Measurements from ENCODE around the gene SLC39A3. TPM values are rescaled to one million over a fixed set of nuclear protein-coding genes. Genes with fewer than 3 reads are reported as not detected.
A peak's percentile ranks its signal among the peaks of the same experiment; 100 is the strongest.

The SLC39A3 gene
- total RNA-seq, 1 experiment from 2014 or later: 33.2 TPM

DNA sequence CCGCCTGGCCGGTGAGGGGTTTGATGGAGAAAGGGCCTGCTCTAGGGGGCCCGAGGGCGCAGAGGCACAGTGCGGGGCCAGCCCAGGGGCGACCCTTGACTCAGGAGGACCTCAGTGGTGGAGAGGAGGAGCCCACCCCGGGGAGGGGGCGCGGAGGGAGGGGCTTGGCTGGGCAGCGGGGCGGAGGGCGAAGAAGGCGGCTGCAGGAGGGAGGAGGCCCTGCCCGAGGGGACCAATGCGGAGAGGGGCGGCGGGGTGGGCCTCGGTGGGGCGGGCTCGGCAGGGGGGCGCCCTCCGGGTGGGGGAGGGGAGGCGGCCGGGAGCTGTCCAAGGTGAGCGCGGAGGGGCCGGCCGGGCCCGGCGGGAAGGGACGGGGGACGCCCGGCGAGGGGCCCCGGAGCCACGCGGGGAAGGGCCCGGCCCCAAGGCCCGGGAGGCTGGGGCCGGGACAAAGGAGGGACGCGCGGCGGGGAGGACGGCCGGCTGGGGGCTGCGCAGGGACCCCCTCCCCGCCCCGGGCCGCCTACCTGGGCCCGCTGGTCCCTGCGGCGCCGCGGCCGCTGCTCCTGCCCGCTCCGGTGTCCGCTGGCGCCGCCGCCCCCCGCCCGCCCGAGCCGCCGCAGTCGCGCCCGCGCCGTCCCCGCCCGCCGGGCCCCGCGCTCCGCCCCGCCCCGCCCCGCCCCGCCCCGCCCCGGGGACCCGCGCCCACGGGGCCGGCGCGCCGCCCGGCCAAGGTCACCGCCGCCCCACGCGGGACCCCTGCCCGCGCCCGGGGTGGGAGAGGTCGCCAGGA lies 18.8 kb downstream of the SLC39A3 start, which contains the start of gene DIRAS1:
DIRAS1 (minus strand) TSS at position 596 of the 793 bp plus-strand sequence. CDS start 3,566 bp downstream, outside the sequence.
- intact Hi-C loops (cut with micrococcal nuclease; ENCODE audit: unreplicated experiment): no loop called here
- Mint-ChIP-seq H3K4me1 (ENCODE audit: low read depth, unreplicated experiment) (no peaks in the 10 kb centered on the region), H3K27me3 (ENCODE audit: insufficient read depth, unreplicated experiment) (peaks cover 10% of the 10 kb centered on the region), H3K4me3 (ENCODE audit: unreplicated experiment) (peak within 1 kb of the TSS; percentile 58), H3K36me3 (ENCODE audit: insufficient read depth, unreplicated experiment) (no peaks in the 10 kb centered on the region), H3K9me3 (ENCODE audit: unreplicated experiment) (no peaks in the 10 kb centered on the region), H3K27ac (ENCODE audit: unreplicated experiment) (no peak within 1 kb of the TSS)
- no peaks in the 10 kb centered on the region for H3K9me3 ChIP-seq
- H3K27me3 ChIP-seq (replicated peaks; ENCODE audit: control insufficient read depth, insufficient read depth, low read length): no peaks in the 10 kb centered on the region
- no peaks in the 10 kb centered on the region for H3K36me3 ChIP-seq (ENCODE audit: control insufficient read depth, insufficient read depth, low read length)
- CTCF ChIA-PET: no interaction called here
- TF ChIP-seq, protein P1, sequence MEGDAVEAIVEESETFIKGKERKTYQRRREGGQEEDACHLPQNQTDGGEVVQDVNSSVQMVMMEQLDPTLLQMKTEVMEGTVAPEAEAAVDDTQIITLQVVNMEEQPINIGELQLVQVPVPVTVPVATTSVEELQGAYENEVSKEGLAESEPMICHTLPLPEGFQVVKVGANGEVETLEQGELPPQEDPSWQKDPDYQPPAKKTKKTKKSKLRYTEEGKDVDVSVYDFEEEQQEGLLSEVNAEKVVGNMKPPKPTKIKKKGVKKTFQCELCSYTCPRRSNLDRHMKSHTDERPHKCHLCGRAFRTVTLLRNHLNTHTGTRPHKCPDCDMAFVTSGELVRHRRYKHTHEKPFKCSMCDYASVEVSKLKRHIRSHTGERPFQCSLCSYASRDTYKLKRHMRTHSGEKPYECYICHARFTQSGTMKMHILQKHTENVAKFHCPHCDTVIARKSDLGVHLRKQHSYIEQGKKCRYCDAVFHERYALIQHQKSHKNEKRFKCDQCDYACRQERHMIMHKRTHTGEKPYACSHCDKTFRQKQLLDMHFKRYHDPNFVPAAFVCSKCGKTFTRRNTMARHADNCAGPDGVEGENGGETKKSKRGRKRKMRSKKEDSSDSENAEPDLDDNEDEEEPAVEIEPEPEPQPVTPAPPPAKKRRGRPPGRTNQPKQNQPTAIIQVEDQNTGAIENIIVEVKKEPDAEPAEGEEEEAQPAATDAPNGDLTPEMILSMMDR (IDR thresholded peaks at IDR 0.05; ENCODE audit: insufficient read depth in 1 of 2, low read depth in 1 of 2, low read length in 1 of 2, severe bottlenecking in 1 of 2, unreplicated experiment in 1 of 2): no peak
- H3K4me3 ChIP-seq (ENCODE audit: low read depth, low read length): peak within 1 kb of the TSS; percentile 40
- DNase-seq: no peak
- H3K4me1 ChIP-seq: no peaks in the 10 kb centered on the region
- POLR2A ChIA-PET: no interaction called here
- BruUV-seq (replicated peaks): no TSS peak

DNA sequence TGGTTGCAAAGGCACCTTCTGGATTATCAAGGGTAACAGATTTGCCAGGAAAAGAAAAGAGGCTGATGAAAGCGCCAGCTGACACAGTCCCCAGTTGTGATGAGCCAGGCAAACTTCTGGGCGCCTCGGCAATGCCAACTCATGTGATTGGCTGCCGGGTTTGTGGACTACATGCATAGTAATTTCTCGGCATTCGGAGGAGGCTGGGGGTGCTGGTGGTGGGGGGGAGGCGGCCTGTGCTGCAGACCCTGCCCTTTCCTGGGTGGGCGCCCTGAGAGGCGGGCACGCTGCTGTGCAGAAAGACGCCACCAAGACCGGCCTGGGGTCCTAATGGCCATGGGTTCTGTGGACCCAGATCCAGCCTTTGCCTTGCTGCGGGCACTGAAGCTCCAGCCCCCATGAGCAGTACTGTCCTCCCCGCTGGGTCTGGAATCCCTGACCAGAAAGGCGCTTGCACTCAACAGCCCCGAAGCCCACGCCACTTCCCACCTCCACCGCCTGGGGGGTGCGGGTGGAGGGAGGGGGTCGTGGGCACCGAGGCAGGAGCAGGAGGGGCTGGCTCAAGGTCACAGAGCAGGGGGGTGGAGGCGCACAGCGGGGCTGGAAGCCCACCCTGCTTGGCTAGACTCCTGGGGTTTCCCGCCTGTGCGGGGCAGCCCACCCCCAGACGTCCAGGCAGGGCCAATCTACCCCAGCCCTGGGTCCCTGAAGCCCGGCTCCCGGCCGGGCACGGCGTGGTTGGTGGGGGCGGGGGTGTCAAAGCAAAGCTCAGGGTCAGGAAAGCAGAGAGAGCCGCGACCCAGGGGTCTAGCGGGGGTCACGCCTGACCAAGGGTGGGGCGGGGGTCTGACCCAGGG lies 19.7 kb downstream of the SLC39A3 start:
- POLR2A ChIA-PET: no interaction called here
- Mint-ChIP-seq H3K4me1 (ENCODE audit: low read depth, unreplicated experiment) (no peaks in the 10 kb centered on the region), H3K27me3 (ENCODE audit: insufficient read depth, unreplicated experiment) (peaks cover 10% of the 10 kb centered on the region), H3K27ac (ENCODE audit: unreplicated experiment) (no peak overlapping the region), H3K4me3 (ENCODE audit: unreplicated experiment) (peak overlapping the region; percentile 58), H3K36me3 (ENCODE audit: insufficient read depth, unreplicated experiment) (no peaks in the 10 kb centered on the region), H3K9me3 (ENCODE audit: unreplicated experiment) (no peaks in the 10 kb centered on the region)
- H3K9me3 ChIP-seq: peaks cover 6% of the 10 kb centered on the region; the same call in 1 of the 2 replicates
- no peaks in the 10 kb centered on the region for H3K27me3 ChIP-seq (replicated peaks; ENCODE audit: control insufficient read depth, insufficient read depth, low read length)
- H3K4me1 ChIP-seq: no peaks in the 10 kb centered on the region
- no peaks in the 10 kb centered on the region for H3K36me3 ChIP-seq (ENCODE audit: control insufficient read depth, insufficient read depth, low read length)
- CTCF ChIA-PET: no interaction called here
- intact Hi-C loops (cut with micrococcal nuclease; ENCODE audit: unreplicated experiment): no loop called here
- TF ChIP-seq, protein P1 (IDR thresholded peaks at IDR 0.05; ENCODE audit: insufficient read depth in 1 of 2, low read depth in 1 of 2, low read length in 1 of 2, severe bottlenecking in 1 of 2, unreplicated experiment in 1 of 2): no peak
- H3K4me3 ChIP-seq (ENCODE audit: low read depth, low read length): peak overlapping the region; percentile 28
- no peak for DNase-seq
- BruUV-seq (replicated peaks): no TSS peak

DNA sequence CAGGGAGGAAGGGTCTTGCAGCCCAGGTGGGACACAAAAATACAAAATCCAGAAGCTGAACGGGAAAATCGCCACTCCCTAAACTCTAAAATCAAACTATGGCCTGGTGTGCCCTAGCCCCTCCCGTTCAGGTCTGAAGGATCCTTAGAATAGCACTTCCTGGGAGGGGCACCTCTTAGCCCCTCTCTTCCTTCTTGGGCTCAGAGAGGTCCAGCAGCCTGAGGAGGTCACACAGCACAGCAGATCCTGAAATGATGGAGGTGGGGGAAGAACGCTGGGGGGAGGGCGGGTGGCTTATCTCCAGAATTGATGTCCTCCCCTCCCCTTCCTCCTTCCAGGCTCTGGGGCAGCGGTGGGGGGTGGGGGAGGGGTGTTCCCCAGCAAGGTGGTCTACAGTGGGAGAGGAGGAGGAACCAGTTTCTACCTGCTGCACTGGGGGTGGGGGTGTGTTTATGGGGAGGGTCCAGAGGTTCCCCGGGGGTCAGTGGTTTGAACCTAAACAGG lies 20.5 kb downstream of the SLC39A3 start:
- DNase-seq: no peak
- no peak overlapping the region for H3K4me3 ChIP-seq (ENCODE audit: low read depth, low read length)
- H3K27ac Mint-ChIP-seq (ENCODE audit: unreplicated experiment): no peak overlapping the region
- H3K4me3 Mint-ChIP-seq (ENCODE audit: unreplicated experiment): peak overlapping the region; percentile 58
- peaks cover 8% of the 10 kb centered on the region for H3K27me3 Mint-ChIP-seq (ENCODE audit: insufficient read depth, unreplicated experiment)
- H3K36me3 ChIP-seq (ENCODE audit: control insufficient read depth, insufficient read depth, low read length): no peaks in the 10 kb centered on the region
- H3K36me3 Mint-ChIP-seq (ENCODE audit: insufficient read depth, unreplicated experiment): no peaks in the 10 kb centered on the region
- H3K9me3 ChIP-seq: peaks cover 6% of the 10 kb centered on the region; the same call in 1 of the 2 replicates
- no peaks in the 10 kb centered on the region for H3K9me3 Mint-ChIP-seq (ENCODE audit: unreplicated experiment)
- no TSS peak for BruUV-seq (replicated peaks)
- ChIA-PET POLR2A (no interaction called here), CTCF (interaction anchor here (0.6 kb wide), 1 partner anchor 72 kb away, joined by 3 read pairs; no protein-coding TSS in a partner anchor)
- H3K4me1 ChIP-seq: no peaks in the 10 kb centered on the region
- no peaks in the 10 kb centered on the region for H3K4me1 Mint-ChIP-seq (ENCODE audit: low read depth, unreplicated experiment)
- intact Hi-C loops (cut with micrococcal nuclease; ENCODE audit: unreplicated experiment): no loop called here
- TF ChIP-seq, protein P1 (IDR thresholded peaks at IDR 0.05; ENCODE audit: insufficient read depth in 1 of 2, low read depth in 1 of 2, low read length in 1 of 2, severe bottlenecking in 1 of 2, unreplicated experiment in 1 of 2): no peak
- H3K27me3 ChIP-seq (replicated peaks; ENCODE audit: control insufficient read depth, insufficient read depth, low read length): no peaks in the 10 kb centered on the region

All from Caco-2 (cell line).